K562 (cell line): ENCODE data around the gene ANO6. TPM values are rescaled to one million over a fixed set of nuclear protein-coding genes. Genes with fewer than 3 reads are reported as not detected.

Source experiments
- ATAC-seq: fragments of 200-7000 bp; cut with Tn5 transposase; 3 replicates; pipeline ENCODE4 v1.9.1; 2020; ENCODE audit warnings: moderate library complexity
- BruUV-seq: library from RNA; stranded (reverse); fragments of 400-500 nt; replicated peaks from 2 replicates; lab custom pipeline; 2021; lab: Mats Ljungman, UMichigan
- CTCF ChIA-PET: fragments of 300-600 bp; formaldehyde crosslinking; extraction: SDS; loops from one replicate; lab custom pipeline; 2021; ENCODE audit warnings: low intra/inter-chr PET ratio; lab: Yijun Ruan, JAX
- POLR2A ChIA-PET: fragments of 300-600, 350-650 bp; sonication (Branson Sonifier 250); formaldehyde crosslinking; extraction: SDS; loops from one replicate; lab custom pipeline; 2021; ENCODE audit warnings: antibody characterized with exemption, inconsistent platforms; lab: Yijun Ruan, JAX
- DNase-seq, 4 experiments: peaks; one replicate each; pipeline versions ENCODE4 v3.0.0 to v3.0.0-alpha.2; 2011 to 2018; ENCODE audit warnings: low spot score in 3 of 4, mixed read lengths in 3 of 4; ENCODE audit errors: extremely low read depth in 1 of 4
- FAIRE-seq: peaks from 2 replicates; lab custom pipeline; 2011; peaks lifted over from hg19 to GRCh38; lab: Jason Lieb, UNC
- H2AFZ ChIP-seq: 2 replicates; pipeline ENCODE4 v1.6.0; 2011; ENCODE audit warnings: low read depth, low read length, control low read depth, inconsistent platforms
- H3K27ac ChIP-seq: fragments of 200-600 bp; 3 replicates; pipeline ENCODE4 v1.8.0; 2011; ENCODE audit warnings: low read depth, mild to moderate bottlenecking, control low read depth, inconsistent platforms, low read length, moderate library complexity, mixed read lengths; ENCODE audit errors: extremely low read depth
- H3K27me3 ChIP-seq, 2 experiments: fragments of 300-600 bp in 1 of 2; 2 replicates in 1 of 2; 3 replicates in 1 of 2; pipeline versions ENCODE4 v1.6.0 to v1.8.0; 2011; ENCODE audit warnings: inconsistent platforms in 2 of 2, low read length in 2 of 2, mild to moderate bottlenecking in 1 of 2, mixed read lengths in 1 of 2, moderate library complexity in 1 of 2; ENCODE audit not compliant: control insufficient read depth in 2 of 2, insufficient read depth in 2 of 2
- H3K36me3 ChIP-seq: fragments of 300-600 bp; 3 replicates; pipeline ENCODE4 v1.8.0; 2011; ENCODE audit warnings: mild to moderate bottlenecking, low read length, inconsistent platforms; ENCODE audit not compliant: control insufficient read depth, insufficient read depth
- H3K4me1 ChIP-seq, 2 experiments: fragments of 200-600 bp in 1 of 2; replicated peaks in 1 of 2; 2 replicates in 1 of 2; 3 replicates in 1 of 2; pipeline versions ENCODE4 v1.5.1 to v1.8.0; 2011; ENCODE audit warnings: inconsistent platforms in 2 of 2, low read length in 2 of 2, mild to moderate bottlenecking in 1 of 2, mixed read lengths in 1 of 2, moderate library complexity in 1 of 2; ENCODE audit not compliant: control insufficient read depth in 2 of 2, insufficient read depth in 2 of 2
- H3K4me2 ChIP-seq: 2 replicates; pipeline ENCODE4 v1.6.1; 2011; ENCODE audit warnings: low read length, control low read depth, inconsistent platforms, mixed read lengths; ENCODE audit not compliant: insufficient read depth
- H3K4me3 ChIP-seq: fragments of 200-600 bp; sonication (generic), shearing (Covaris generic); 2 replicates; pipeline ENCODE4 v1.5.1; 2016; ENCODE audit warnings: control low read depth, inconsistent platforms
- H3K79me2 ChIP-seq: fragments of 200-600 bp; 3 replicates; pipeline ENCODE4 v1.8.0; 2011; ENCODE audit warnings: low read length, inconsistent platforms; ENCODE audit not compliant: control insufficient read depth, insufficient read depth
- H3K9ac ChIP-seq, 2 experiments: 2 replicates each; pipeline versions ENCODE4 v1.6.0 to v1.6.1; 2011; ENCODE audit warnings: low read depth in 2 of 2, low read length in 2 of 2, control low read depth in 1 of 2, inconsistent platforms in 1 of 2, mild to moderate bottlenecking in 1 of 2, mixed read lengths in 1 of 2; ENCODE audit not compliant: insufficient read depth in 1 of 2
- H3K9me1 ChIP-seq: one replicate; pipeline ENCODE4 v1.6.0; 2011; ENCODE audit warnings: inconsistent platforms, mild to moderate bottlenecking, low read length, moderate library complexity; ENCODE audit not compliant: control insufficient read depth, insufficient read depth
- H3K9me3 ChIP-seq: replicated peaks from 2 replicates; pipeline ENCODE4 v1.5.1; 2011; ENCODE audit warnings: low read depth, low read length, inconsistent platforms; ENCODE audit not compliant: control insufficient read depth, insufficient read depth
- H4K20me1 ChIP-seq: replicated peaks from 2 replicates; pipeline ENCODE4 v1.6.1; 2011; ENCODE audit warnings: low read length, inconsistent platforms, mixed read lengths; ENCODE audit not compliant: control insufficient read depth, insufficient read depth
- ADNP ChIP-seq: fragments of 200-800 bp; sonication (Bioruptor generic); IDR thresholded peaks from 2 replicates; pipeline ENCODE4 v1.6.1; 2016; ENCODE audit warnings: missing genetic modification characterization, missing compliant biosample characterization
- CBFA2T3 ChIP-seq: fragments of 450-650 bp; IDR thresholded peaks from 2 replicates; pipeline ENCODE4 v1.6.1; 2017
- KDM1A ChIP-seq, 2 experiments: fragments of 450-650 bp; IDR thresholded peaks; 2 replicates each; pipeline ENCODE4 v1.6.1; 2016; ENCODE audit warnings: mild to moderate bottlenecking in 2 of 2
- POLR2H ChIP-seq: IDR thresholded peaks from 2 replicates; pipeline ENCODE4 v1.6.1; 2016; ENCODE audit warnings: missing genetic modification characterization, low read depth, mild to moderate bottlenecking, control low read depth, missing compliant biosample characterization, moderate library complexity
- PURB ChIP-seq: sonication (generic); formaldehyde crosslinking; IDR thresholded peaks from 2 replicates; pipeline ENCODE4 v1.9.0; 2021; ENCODE audit warnings: low read depth, mild to moderate bottlenecking, missing genetic modification reagents
- SUPT5H ChIP-seq: fragments of 450-650 bp; IDR thresholded peaks from 2 replicates; pipeline ENCODE4 v1.6.1; 2016
- ZNF395 ChIP-seq: fragments of 200-800 bp; sonication (Bioruptor generic); IDR thresholded peaks from 2 replicates; pipeline ENCODE4 v1.6.1; 2017; ENCODE audit warnings: missing genetic modification characterization, missing compliant biosample characterization
- WGBS: fragments of 100-300 bp; shearing (Covaris generic); methylation state at CpG from one replicate; pipeline ENCODE4 v1.1.6; 2016; ENCODE audit warnings: low coverage, mixed read lengths; ENCODE audit not compliant: insufficient coverage; ENCODE audit errors: missing lambda C conversion rate; 5-methylcytosine and 5-hydroxymethylcytosine counted together
- in situ Hi-C: fragments of 300-500 bp; cut with MboI; formaldehyde crosslinking; loops from 4 replicates; pipeline ENCODE4 v1.15.0; 2018; ENCODE audit warnings: inconsistent platforms, mixed read lengths
- intact Hi-C: fragments of 100-400 bp; cut with micrococcal nuclease; formaldehyde crosslinking; loops from 2 replicates; pipeline ENCODE4 v1.14.2; 2022
- polyA plus RNA-seq, 8 experiments: library from polyadenylated mRNA; depleted of rRNA in 4 of 8; stranded (reverse) in 5 of 8; unstranded in 3 of 8; fragments of >200 nt; fragmentation: Nextera tagmentation in 2 of 8; fragmentation: Illumina TruSeq in 1 of 8; extraction: Ambion mirVana in 2 of 8; extraction: Trizol in 1 of 8; gene quantifications; 2 replicates each; pipeline versions ENCODE4 v1.2.1 to v1.2.3, GENCODE V29; 2011 to 2014; ENCODE audit warnings: inconsistent platforms in 1 of 8, missing spikeins in 1 of 8
- total RNA-seq, 7 experiments: library from RNA; depleted of rRNA in 6 of 7; stranded (reverse); fragments of >200 nt in 6 of 7; fragmentation: Illumina TruSeq in 2 of 7; extraction: Trizol in 2 of 7; gene quantifications; 2 replicates each; pipeline versions ENCODE4 v1.2.1 to v1.2.3, GENCODE V29; 2011 to 2021; ENCODE audit warnings: low replicate concordance in 1 of 7
- TF ChIP-seq, protein P1 (sequence below): IDR thresholded peaks from 2 replicates; pipeline ENCODE4 v1.6.1; 2016; ENCODE audit warnings: missing genetic modification characterization, missing compliant biosample characterization
- TF ChIP-seq, protein P2 (sequence below), 3 experiments: IDR thresholded peaks in 2 of 3; conservative IDR thresholded peaks in 1 of 3; 2 replicates each; pipeline ENCODE4 v1.5.1; 2011 to 2012; ENCODE audit warnings: low read length in 3 of 3, mild to moderate bottlenecking in 3 of 3, control low read depth in 2 of 3, improper control_type of control experiment in 1 of 3, inconsistent platforms in 1 of 3, low read depth in 1 of 3, mixed read lengths in 1 of 3, moderate library complexity in 1 of 3; ENCODE audit not compliant: insufficient read depth in 2 of 3

ANO6 gene
- total and polyA plus RNA-seq, 9 of the 15 experiments (the other 6 are each of a cell fraction or from before 2014, with no cell fraction given) = 3.5 to 24.7 (median 20.3) TPM

- DNase-seq (no peak), FAIRE-seq (peak; percentile 62), ATAC-seq (no peak)
- no peaks in the 10 kb centered on the region for H3K9me3 ChIP-seq
- no peak overlapping the region for H3K9ac ChIP-seq
- no peaks in the 10 kb centered on the region for H4K20me1 ChIP-seq
- ChIA-PET POLR2A (interaction anchor here (0.7 to 1.9 kb wide), 3 partner anchors 10 to 31 kb away, joined by 3 to 6 read pairs (median 4); no protein-coding TSS in a partner anchor), CTCF (interaction anchor here (0.6 kb wide), 2 partner anchors 41 to 1088 kb away, joined by 3 read pairs; no protein-coding TSS in a partner anchor)
- intact Hi-C loops (loop anchor here (10.0 kb wide), 1 partner anchor 1041 kb away; no protein-coding TSS in a partner anchor), in situ Hi-C loops (no loop called here)
- H3K36me3 ChIP-seq = no peaks in the 10 kb centered on the region
- H3K27ac ChIP-seq = no peak overlapping the region
- peak; percentile 39 for TF ChIP-seq CBFA2T3
- TF ChIP-seq KDM1A (IDR thresholded peaks at IDR 0.05) = peak; percentile 56 to 68
- no peak for TF ChIP-seq SUPT5H
- no peaks in the 10 kb centered on the region for H3K9me1 ChIP-seq
- no peak overlapping the region for H2AFZ ChIP-seq
- no peaks in the 10 kb centered on the region for H3K27me3 ChIP-seq
- BruUV-seq = no TSS peak
- peaks cover 32% of the 10 kb centered on the region for H3K79me2 ChIP-seq
- no peak overlapping the region for H3K4me2 ChIP-seq
- peaks cover 0 to 12% of the 10 kb centered on the region in 2 experiments; a peak in 4 of 5 replicates for H3K4me1 ChIP-seq
- no peak overlapping the region for H3K4me3 ChIP-seq
Observed at GRCh38 chr12:45214071-45214470, 1.8 kb upstream of the ANO6 start.

GRCh38 chr12:45214749-45215418, 1.0 kb upstream of the ANO6 start:
- peak overlapping the region; percentile 97 for H3K27ac ChIP-seq
- intact Hi-C loops = loop anchor here (5.0 to 10.0 kb wide), 4 partner anchors 47 to 1040 kb away; partner anchors contain the start of gene ARID2
- FAIRE-seq = no peak
- peak; percentile 76; the same call in 1 of the 2 replicates for TF ChIP-seq POLR2H (tag)
- TF ChIP-seq, protein P1, sequence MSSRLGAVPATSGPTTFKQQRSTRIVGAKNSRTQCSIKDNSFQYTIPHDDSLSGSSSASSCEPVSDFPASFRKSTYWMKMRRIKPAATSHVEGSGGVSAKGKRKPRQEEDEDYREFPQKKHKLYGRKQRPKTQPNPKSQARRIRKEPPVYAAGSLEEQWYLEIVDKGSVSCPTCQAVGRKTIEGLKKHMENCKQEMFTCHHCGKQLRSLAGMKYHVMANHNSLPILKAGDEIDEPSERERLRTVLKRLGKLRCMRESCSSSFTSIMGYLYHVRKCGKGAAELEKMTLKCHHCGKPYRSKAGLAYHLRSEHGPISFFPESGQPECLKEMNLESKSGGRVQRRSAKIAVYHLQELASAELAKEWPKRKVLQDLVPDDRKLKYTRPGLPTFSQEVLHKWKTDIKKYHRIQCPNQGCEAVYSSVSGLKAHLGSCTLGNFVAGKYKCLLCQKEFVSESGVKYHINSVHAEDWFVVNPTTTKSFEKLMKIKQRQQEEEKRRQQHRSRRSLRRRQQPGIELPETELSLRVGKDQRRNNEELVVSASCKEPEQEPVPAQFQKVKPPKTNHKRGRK (tag) = peak; percentile 62; the same call in 1 of the 2 replicates
- TF ChIP-seq PURB (CRISPR knock-in tag) = no peak
- TF ChIP-seq ZNF395 (CRISPR knock-in tag) = 0 out of 2 replicates have a peak, but pooled peaks have one; percentile 47
- TF ChIP-seq, protein P2, sequence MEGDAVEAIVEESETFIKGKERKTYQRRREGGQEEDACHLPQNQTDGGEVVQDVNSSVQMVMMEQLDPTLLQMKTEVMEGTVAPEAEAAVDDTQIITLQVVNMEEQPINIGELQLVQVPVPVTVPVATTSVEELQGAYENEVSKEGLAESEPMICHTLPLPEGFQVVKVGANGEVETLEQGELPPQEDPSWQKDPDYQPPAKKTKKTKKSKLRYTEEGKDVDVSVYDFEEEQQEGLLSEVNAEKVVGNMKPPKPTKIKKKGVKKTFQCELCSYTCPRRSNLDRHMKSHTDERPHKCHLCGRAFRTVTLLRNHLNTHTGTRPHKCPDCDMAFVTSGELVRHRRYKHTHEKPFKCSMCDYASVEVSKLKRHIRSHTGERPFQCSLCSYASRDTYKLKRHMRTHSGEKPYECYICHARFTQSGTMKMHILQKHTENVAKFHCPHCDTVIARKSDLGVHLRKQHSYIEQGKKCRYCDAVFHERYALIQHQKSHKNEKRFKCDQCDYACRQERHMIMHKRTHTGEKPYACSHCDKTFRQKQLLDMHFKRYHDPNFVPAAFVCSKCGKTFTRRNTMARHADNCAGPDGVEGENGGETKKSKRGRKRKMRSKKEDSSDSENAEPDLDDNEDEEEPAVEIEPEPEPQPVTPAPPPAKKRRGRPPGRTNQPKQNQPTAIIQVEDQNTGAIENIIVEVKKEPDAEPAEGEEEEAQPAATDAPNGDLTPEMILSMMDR (IDR thresholded peaks at IDR 0.05 in 2 of 3, conservative IDR thresholded peaks at IDR 0.05 in 1 of 3; ENCODE audit: insufficient read depth in 2 of 3, low read depth in 1 of 3, low read length in 3 of 3) = peak in 1 of 3 experiments; percentile 7; a peak in 1 of 6 replicates
- peak; percentile 65 for TF ChIP-seq ADNP (tag)

More at GRCh38 chr12:45214749-45215418, 1.0 kb upstream of the ANO6 start:
- no peaks in the 10 kb centered on the region for H3K9me1 ChIP-seq
- peak overlapping the region; percentile 95 to 99 for H3K9ac ChIP-seq
- 3% methylated on average over 11 of the region's 11 CpGs for WGBS
- H3K9me3 ChIP-seq = no peaks in the 10 kb centered on the region
- in situ Hi-C loops = no loop called here
- CTCF ChIA-PET = interaction anchor here (0.6 kb wide), 2 partner anchors 122 to 1089 kb away, joined by 3 read pairs; no protein-coding TSS in a partner anchor
- peaks cover 40% of the 10 kb centered on the region for H3K79me2 ChIP-seq
- peaks cover 4 to 12% of the 10 kb centered on the region in 2 experiments; a peak in 4 of 5 replicates for H3K4me1 ChIP-seq
- no peaks in the 10 kb centered on the region; the same call in 1 of the 2 replicates for H4K20me1 ChIP-seq
- H2AFZ ChIP-seq = peak overlapping the region; percentile 97
- no peaks in the 10 kb centered on the region for H3K36me3 ChIP-seq
- H3K4me3 ChIP-seq = peak overlapping the region; percentile 85
- H3K4me2 ChIP-seq = peak overlapping the region; percentile 99
- H3K27me3 ChIP-seq = no peaks in the 10 kb centered on the region
- POLR2A ChIA-PET = interaction anchor here (1.3 to 1.9 kb wide), 2 partner anchors 9 to 24 kb away, joined by 3 to 6 read pairs; no protein-coding TSS in a partner anchor
- BruUV-seq = TSS peak; percentile 72
- ATAC-seq = no peak
- no peak for DNase-seq
